Gastroesophageal sphincter (tissue), 4 donors: Measurements from ENCODE around the gene HBZ. TPM values are rescaled to one million over a fixed set of nuclear protein-coding genes. Genes with fewer than 3 reads are reported as not detected.
"Not testable (repeated sequence)": the region's sequence is repeated elsewhere in the genome, so short reads cannot be mapped to it uniquely, and the experiment has no call there.

Source experiments
- ATAC-seq: fragments of 150-250 bp; one replicate; pipeline ENCODE4 v1.9.1; 2016; ENCODE audit warnings: mild to moderate bottlenecking, moderate library complexity
- H3K27ac ChIP-seq, 4 donors: fragments of 200-600 bp; sonication (generic) in 3 of 4; 1 replicate in 3 of 4; 2 replicates in 1 of 4; pipeline ENCODE4 v1.5.1; 2016 to 2019
- H3K27me3 ChIP-seq: fragments of 200-600 bp; sonication (generic); one replicate; pipeline ENCODE4 v1.5.1; 2019
- H3K36me3 ChIP-seq, 2 donors: fragments of 200-600 bp; sonication (generic); one replicate each; pipeline ENCODE4 v1.5.1; 2019; ENCODE audit warnings: control low read depth in 1 of 2
- H3K4me1 ChIP-seq, 3 donors: fragments of 200-600 bp; sonication (generic); 1 replicate in 2 of 3; 2 replicates in 1 of 3; pipeline ENCODE4 v1.5.1; 2016 to 2019; ENCODE audit warnings: control low read depth in 2 of 3
- H3K4me3 ChIP-seq, 2 donors: fragments of 200-600 bp; sonication (generic); one replicate each; pipeline ENCODE4 v1.5.1; 2019; ENCODE audit warnings: mild to moderate bottlenecking in 1 of 2, moderate library complexity in 1 of 2
- H3K9me3 ChIP-seq, 3 donors: fragments of 200-600 bp; sonication (generic); one replicate each; pipeline ENCODE4 v1.5.1; 2017 to 2019; ENCODE audit warnings: control low read depth in 2 of 3
- EP300 ChIP-seq: sonication (generic); formaldehyde crosslinking; IDR thresholded peaks from one replicate; pipeline ENCODE4 v1.6.1; 2017; ENCODE audit warnings: antibody characterized with exemption, mild to moderate bottlenecking
- POLR2A ChIP-seq, 2 donors: fragments of 450-650 bp; IDR thresholded peaks; one replicate each; pipeline ENCODE4 v1.6.1; 2017; ENCODE audit warnings: antibody characterized with exemption in 2 of 2, mild to moderate bottlenecking in 2 of 2, moderate library complexity in 1 of 2
- POLR2AphosphoS5 ChIP-seq: sonication (generic); formaldehyde crosslinking; IDR thresholded peaks from one replicate; pipeline ENCODE4 v1.6.1; 2017; ENCODE audit warnings: antibody characterized with exemption
- WGBS, 2 donors: methylation state at CpG; one replicate each; pipeline ENCODE4 v1.1.5; 2018; ENCODE audit warnings: low coverage in 1 of 2; 5-methylcytosine and 5-hydroxymethylcytosine counted together
- total RNA-seq, 4 donors: library from RNA; depleted of rRNA; stranded (reverse); fragments of >200 nt; gene quantifications; one replicate each; pipeline ENCODE4 v1.1.0, GENCODE V29; 2016
- TF ChIP-seq, protein P1 (sequence below), 4 experiments: fragments of 200-600 bp in 2 of 4; fragments of 450-650 bp in 2 of 4; sonication (generic) in 1 of 4; IDR thresholded peaks; one replicate each; pipeline ENCODE4 v1.5.1; 2017 to 2019; ENCODE audit warnings: antibody characterized with exemption in 4 of 4, mild to moderate bottlenecking in 2 of 4, moderate library complexity in 2 of 4

The HBZ gene
- total RNA-seq, 4 donors from 2014 or later, result not detected

DNA sequence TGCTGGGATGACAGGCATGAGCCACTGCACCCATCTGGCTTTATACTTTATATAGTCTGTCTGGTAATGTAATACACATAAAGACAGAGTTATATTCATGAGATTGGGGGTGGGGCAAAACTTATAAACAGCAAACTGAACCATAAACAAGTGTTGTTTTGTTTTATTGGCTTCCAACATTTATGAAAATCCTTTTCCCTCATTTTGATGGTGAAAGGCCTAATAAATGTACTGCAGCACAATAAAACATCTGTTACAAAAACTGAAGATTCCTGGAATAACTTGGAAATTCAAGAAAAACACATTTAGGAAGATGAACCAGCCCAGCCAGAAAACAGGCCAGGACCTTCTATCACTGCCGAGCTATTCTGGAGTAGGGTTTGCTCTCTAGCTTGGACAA lies 30.1 kb upstream of the HBZ start:
- Histone ChIP-seq H3K9me3 (no peaks in the 10 kb centered on the region), H3K27me3 (no peaks in the 10 kb centered on the region), H3K4me3 (no peak overlapping the region), H3K36me3 (peaks cover 0 to 45% of the 10 kb centered on the region in 2 donors), H3K27ac (no peak overlapping the region), H3K4me1 (peaks cover 0 to 4% (median 0%) of the 10 kb centered on the region in 3 donors)
- TF ChIP-seq EP300 (no peak), POLR2AphosphoS5 (no peak), POLR2A (IDR thresholded peaks at IDR 0.05) (no peak)
- TF ChIP-seq, protein P1, sequence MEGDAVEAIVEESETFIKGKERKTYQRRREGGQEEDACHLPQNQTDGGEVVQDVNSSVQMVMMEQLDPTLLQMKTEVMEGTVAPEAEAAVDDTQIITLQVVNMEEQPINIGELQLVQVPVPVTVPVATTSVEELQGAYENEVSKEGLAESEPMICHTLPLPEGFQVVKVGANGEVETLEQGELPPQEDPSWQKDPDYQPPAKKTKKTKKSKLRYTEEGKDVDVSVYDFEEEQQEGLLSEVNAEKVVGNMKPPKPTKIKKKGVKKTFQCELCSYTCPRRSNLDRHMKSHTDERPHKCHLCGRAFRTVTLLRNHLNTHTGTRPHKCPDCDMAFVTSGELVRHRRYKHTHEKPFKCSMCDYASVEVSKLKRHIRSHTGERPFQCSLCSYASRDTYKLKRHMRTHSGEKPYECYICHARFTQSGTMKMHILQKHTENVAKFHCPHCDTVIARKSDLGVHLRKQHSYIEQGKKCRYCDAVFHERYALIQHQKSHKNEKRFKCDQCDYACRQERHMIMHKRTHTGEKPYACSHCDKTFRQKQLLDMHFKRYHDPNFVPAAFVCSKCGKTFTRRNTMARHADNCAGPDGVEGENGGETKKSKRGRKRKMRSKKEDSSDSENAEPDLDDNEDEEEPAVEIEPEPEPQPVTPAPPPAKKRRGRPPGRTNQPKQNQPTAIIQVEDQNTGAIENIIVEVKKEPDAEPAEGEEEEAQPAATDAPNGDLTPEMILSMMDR (IDR thresholded peaks at IDR 0.05), result no peak
- 40 to 77% methylated on average over 1 of the region's 1 CpG for WGBS, 2 donors
- ATAC-seq, result no peak

DNA sequence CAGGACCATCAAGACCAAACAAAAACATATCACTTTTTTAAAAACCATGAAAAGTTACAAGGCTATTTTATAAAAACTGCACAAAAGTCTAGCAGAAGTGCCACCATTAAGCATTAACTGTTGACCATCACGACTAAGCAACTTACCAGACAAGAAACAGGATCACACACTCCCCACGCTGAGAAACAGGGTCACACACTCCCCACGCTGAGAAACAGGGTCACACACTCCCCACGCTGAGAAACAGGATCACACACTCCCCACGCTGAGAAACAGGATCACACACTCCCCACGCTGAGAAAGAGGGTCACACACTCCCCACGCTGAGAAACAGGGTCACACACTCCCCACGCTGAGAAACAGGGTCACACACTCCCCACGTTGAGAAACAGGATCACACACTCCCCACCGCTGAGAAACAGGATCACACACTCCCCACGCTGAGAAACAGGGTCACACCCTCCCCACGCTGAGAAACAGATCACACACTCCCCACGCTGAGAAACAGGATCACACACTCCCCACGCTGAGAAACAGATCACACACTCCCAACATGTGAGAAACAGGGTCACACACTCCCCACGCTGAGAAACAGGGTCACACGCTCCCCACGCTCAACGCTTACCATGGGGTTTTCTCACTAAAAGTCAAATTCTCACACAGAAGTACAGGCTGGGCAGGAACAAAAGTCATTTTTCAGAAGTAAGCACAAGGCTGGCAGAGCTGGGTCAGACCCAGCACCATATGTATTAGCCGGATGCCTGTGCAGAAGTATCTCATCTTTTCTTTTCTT lies 28.7 kb upstream of the HBZ start:
- H3K4me1 ChIP-seq, H3K27me3 ChIP-seq, ATAC-seq, H3K9me3 ChIP-seq, H3K4me3 ChIP-seq, H3K27ac ChIP-seq: not testable (repeated sequence)
- peaks cover 0 to 39% of the 10 kb centered on the region in 2 donors for H3K36me3 ChIP-seq
- WGBS, 2 donors, result 86% methylated on average over 14 of the region's 19 CpGs; no CpG with 5 or more reads in 1 of the 2 donors

DNA sequence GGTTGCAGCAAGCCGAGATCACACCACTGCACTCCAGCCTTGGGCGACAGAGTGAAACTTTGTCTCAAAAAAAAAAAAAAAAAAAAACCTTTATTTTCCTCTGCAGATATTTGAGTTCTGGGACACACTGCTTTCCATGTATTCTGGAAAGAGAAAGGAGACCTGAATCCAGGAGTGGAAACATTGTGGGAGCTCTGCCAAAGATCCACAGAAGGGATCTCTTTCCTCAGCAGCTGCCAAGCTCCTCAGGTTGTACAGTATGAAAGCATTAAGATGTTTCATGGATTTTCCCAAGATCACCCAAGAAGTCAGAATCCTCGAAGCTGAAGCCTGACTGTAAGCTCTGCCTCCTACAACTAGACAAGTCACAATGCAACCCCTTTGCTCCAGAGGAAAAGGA lies 27.4 kb upstream of the HBZ start:
- TF ChIP-seq POLR2A (IDR thresholded peaks at IDR 0.05) (no peak), POLR2AphosphoS5 (no peak)
- Histone ChIP-seq H3K36me3 (peaks cover 0 to 32% of the 10 kb centered on the region in 2 donors), H3K27me3 (no peaks in the 10 kb centered on the region), H3K4me3 (no peak overlapping the region), H3K4me1 (no peaks in the 10 kb centered on the region), H3K9me3 (no peaks in the 10 kb centered on the region), H3K27ac (no peak overlapping the region)
- 75 to 93% methylated on average over 2 to 3 of the region's 3 CpGs for WGBS, 2 donors
- ATAC-seq, result no peak

DNA sequence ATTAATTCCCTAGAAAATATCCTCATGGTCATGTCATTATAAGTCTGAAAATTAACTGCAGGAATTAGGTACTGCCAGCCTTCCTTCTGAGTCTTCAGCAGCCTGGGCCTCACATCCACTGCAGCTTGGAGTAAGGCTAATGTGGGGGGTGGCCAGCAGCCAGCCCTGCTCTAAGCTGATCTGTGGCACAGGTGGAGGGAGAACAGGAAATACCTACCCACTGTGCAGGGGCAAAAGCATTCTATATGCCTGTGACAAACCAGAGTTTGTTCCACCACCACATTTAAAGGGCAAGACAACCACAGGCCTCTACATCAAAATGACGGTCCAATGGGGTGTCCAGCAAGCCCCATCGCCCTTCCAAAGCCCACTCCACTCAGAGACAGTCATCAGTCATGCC lies 23.4 kb upstream of the HBZ start:
- WGBS, 2 donors, result 80 to 100% methylated on average over 1 of the region's 2 CpGs
- peaks cover 0 to 12% of the 10 kb centered on the region in 2 donors for H3K36me3 ChIP-seq
- no peak for ATAC-seq
- H3K27me3 ChIP-seq, result no peaks in the 10 kb centered on the region
- H3K27ac ChIP-seq, result no peak overlapping the region
- no peaks in the 10 kb centered on the region for H3K4me1 ChIP-seq
- no peaks in the 10 kb centered on the region for H3K9me3 ChIP-seq
- TF ChIP-seq POLR2AphosphoS5, result no peak
- no peak for TF ChIP-seq POLR2A (IDR thresholded peaks at IDR 0.05)
- no peak overlapping the region for H3K4me3 ChIP-seq

DNA sequence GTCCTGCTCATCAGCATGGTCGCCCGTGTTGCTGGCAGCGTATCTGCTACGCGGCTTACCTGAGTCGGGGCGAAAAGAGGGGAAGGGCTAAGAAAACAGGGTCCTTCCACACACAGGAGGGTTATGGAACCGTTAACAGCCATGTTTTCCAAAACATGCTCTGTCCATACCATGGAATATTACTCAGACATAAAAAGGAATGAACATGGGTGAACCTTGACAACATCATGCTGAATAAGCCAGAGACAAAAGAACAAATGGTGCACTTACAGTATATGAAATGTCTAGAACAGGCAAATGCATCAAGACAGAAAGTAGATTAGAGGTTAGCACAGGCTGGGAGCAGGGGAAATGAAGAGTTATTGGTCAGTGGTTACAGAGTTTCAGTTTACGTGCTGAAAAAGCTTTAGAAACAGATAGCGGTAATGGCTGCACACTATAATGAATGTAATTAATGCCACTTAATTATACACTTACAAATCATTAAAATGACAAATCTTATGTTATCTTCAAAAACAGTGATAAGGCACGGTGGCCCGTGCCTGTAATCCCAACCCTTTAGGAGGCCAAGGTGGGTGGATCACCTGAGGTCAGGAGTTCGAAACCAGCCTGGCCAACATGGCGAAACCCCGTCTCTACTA lies 21.8 kb upstream of the HBZ start:
- no peak overlapping the region for H3K27ac ChIP-seq
- no peaks in the 10 kb centered on the region for H3K4me1 ChIP-seq
- no peak overlapping the region for H3K4me3 ChIP-seq
- ATAC-seq, result no peak
- H3K27me3 ChIP-seq, result no peaks in the 10 kb centered on the region
- H3K9me3 ChIP-seq, result no peaks in the 10 kb centered on the region
- peaks cover 0 to 3% of the 10 kb centered on the region in 2 donors for H3K36me3 ChIP-seq
- TF ChIP-seq POLR2AphosphoS5 (no peak), EP300 (no peak), POLR2A (IDR thresholded peaks at IDR 0.05) (no peak)
- TF ChIP-seq, protein P1 (IDR thresholded peaks at IDR 0.05), result no peak
- 86 to 89% methylated on average over 3 to 11 of the region's 15 CpGs for WGBS, 2 donors

DNA sequence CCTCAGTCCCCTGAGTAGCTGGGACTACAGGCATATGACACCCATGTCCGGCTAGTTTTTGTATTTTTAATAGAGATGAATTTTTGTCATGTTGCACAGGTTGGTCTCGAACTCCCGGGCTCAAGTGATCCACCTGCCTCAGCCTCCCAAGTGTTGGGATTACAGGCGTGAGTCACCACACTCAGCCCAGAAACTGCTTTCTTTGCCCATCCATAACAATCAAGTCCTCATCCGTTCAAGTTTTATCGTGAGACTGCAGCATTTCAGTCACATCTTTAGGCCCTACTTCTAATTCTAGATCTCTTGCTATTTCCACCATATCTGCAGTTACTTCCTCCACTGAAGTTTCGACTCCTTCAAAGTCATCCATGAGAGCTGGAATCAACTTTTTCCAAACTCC lies 20.3 kb upstream of the HBZ start:
- H3K27me3 ChIP-seq, result no peaks in the 10 kb centered on the region
- ATAC-seq, result no peak
- no peak overlapping the region for H3K4me3 ChIP-seq
- H3K36me3 ChIP-seq, result peaks cover 0 to 3% of the 10 kb centered on the region in 2 donors
- H3K27ac ChIP-seq, result no peak overlapping the region
- TF ChIP-seq POLR2AphosphoS5 (no peak), POLR2A (IDR thresholded peaks at IDR 0.05) (no peak), EP300 (no peak)
- TF ChIP-seq, protein P1 (IDR thresholded peaks at IDR 0.05), result no peak
- no peaks in the 10 kb centered on the region for H3K9me3 ChIP-seq
- H3K4me1 ChIP-seq, result peaks cover 0 to 11% (median 0%) of the 10 kb centered on the region in 3 donors
- WGBS, 2 donors, result 89 to 90% methylated on average over 6 to 7 of the region's 7 CpGs
